GM18858 (cell line): ENCODE measurements around the gene SGIP1.
A peak's percentile ranks its signal among the peaks of the same experiment; 100 is the strongest.

ENCODE experiments used
- ATAC-seq: cut with Tn5 transposase; IDR thresholded peaks from one replicate; pipeline ENCODE4 v1.9.1; 2021; ENCODE audit not compliant: unreplicated experiment

SGIP1 gene

DNA sequence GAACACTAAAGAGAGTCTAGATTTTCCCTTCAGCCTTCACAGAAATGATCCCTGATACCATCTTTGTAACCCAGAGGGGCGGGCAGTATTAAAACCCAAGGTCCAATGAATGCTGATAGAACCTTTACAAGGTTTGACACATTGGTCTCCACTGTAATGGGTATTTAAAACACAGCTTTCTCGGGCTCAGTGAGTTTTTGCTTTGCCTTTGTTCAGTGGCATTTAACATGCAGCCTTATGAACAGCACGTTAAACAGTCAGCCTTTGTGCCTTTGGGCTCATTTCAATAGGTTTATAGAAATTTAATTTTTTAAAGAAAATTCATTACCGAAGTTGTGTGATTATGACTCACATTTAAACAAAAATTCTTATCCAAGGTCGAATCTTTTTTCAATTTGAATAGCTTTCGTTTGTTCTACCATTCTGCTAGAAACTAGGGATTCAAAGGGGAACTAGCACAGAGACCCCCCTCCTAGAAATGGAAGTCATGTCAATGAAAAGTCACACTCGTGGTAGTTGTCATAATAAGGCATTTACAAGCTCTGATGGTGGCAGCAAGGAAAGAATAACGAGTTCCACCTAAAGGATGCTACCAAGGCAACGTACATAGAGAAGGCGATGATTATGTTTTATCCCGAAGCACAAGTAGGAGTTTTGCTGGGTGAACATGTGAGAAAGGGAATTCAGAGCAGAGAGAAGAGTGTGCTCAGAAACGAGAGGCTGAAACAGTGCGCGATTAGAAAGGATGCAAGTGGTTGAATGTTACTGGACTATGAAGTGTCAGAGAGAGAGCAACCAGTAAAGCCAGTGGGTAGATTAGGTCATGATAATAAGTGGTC, 66.2 kb downstream of the SGIP1 start:
- ATAC-seq: no peak

DNA sequence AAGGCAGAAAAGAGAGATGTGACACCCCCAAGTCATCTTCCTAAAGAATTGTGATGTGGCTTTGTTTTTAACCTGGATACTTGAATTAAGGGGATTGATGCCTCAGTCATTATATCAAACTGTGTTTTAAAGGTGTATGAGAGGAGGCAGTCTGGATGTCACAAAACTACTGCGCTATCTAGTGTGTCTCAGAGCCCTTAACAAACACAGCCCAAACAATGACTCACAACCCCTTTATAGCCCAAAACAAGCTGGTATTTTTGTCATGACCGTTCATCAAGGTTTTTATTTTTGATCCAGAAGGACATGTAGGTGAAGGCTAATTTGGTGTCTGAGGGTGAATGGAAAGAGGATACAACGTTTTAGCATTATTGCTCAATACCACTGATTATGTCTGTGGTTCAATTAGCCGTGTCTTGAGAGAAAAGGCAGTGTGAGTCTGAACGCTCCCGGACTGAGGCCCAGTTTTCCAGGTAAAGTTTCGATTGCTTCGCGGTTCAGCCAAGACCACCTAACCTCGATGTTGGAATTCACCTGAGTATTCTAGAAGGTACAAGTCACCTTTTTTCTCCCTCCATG, 71.6 kb downstream of the SGIP1 start:
- no peak for ATAC-seq

DNA sequence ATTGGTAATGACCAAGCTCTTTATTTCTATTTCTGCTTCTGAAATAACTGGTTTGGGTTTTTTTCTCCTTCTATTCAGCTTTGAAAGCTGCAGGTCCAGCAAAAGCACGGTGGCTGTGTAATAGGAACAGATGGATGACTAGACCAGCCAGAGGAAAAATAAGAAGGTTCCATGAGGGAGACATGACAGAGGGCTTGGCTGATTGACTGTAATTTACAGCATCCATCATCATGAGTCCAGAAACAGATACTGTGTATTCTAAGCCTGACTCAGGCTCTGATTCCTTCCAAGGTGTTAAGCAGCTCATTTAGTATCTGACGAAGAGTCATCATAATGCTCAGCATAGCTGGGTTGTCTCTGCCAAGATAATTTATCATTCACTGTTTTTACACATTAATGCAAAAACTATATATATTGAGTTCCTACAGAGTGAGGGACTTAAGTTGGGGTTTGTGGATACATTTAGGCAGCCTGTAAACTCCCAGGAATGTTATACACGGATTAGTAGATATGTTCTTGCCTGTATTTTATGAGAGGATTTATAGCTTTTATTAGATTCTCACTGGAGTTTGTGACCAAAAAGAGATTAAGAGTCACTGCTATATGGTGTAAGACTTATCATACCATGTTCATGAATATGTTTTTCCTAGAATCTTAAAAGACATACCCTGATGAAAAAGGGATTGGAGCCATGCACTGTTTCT, 72.6 kb downstream of the SGIP1 start:
- no peak for ATAC-seq

DNA sequence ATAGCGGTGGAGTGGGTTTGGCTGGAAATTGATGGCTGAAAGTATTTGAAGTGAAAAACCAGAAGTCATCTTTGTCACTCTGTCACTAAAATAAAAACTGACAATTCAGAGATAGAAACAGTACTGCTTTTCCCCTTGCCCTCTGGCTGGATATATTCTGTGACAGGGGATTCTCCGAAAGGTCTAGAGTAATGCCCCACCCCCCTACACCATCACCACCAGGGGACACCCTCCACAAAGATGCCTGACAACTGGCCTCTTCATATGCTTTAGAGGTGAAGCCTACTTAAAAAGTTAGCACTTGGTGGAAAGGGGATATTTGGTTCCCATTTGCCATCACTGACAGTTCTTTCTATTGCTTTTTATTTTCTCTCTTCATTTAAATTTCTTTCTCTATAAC, 73.5 kb downstream of the SGIP1 start:
- no peak for ATAC-seq

GRCh38 chr1:66613187-66613586, 79.2 kb downstream of the SGIP1 start:
- ATAC-seq: no peak

- no peak for ATAC-seq
Measured at GRCh38 chr1:66617362-66618184, 83.6 kb downstream of the SGIP1 start.

DNA sequence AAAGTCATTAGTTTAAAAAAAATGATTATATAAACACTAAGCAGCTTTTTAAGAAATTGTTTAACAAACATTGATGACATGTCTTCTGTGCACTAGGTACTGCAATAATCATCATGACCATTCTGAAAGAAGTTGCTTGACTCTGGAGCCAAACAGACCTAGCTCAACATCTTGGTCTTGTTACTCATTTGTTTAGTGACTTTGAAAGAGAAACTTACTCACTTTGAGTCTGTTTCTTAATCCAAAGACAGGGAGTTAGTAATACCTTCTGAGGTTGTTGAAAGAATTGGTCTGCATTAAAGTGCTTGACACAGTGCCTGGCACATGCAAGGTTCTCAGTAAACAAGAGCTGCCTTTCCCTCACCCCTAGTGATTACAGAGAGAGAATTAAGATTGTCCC, 84.4 kb downstream of the SGIP1 start:
- ATAC-seq: no peak

DNA sequence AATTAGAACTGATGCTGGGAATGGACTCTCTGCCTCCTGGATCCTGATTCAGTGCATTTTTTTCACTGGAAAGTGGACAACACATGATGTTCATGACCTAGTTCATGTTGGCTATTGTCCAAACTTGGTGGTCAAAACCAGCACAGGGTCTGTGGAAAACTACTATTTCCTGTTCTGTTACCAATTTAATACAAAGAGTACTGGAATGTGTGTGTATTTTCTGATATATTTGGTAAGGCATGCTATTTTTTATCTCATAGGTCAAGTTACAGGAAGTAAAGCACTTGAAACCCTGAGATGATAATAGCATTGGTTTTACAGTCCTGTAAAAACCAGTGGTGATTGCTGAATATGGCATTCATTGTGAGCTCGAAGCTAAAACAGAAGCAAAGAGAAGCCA, 89.9 kb downstream of the SGIP1 start:
- ATAC-seq: no peak

DNA sequence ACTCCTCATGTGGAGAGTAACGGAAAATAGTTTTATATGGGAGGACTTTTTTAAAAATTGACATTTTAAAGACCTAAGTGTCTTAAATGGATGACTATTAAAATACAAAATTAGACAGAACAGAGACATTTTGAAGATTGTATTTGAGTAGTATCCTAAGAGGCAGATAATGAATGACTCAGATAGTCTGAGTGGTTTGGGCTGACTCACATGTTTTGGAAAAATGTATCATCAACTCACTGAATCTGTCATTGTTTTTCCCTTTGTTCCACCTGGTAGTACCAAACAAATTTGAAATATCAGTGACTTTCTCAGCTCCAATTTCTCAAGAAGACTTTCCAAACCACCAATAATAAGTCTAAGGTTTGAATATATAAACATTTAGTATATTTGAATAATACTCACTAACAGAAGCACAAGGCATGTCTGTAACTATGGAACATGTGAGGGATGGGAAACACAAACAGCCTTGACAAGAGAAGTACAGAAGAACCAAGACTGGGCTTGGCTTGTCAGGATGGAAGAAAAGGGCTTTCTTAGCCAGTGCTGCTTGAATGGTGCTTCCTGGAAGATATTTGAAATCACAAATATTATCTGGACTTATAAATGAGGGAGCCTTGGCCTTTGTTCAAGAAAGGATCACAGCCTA, 90.6 kb downstream of the SGIP1 start:
- ATAC-seq: no peak

GRCh38 chr1:66626261-66626660, 92.3 kb downstream of the SGIP1 start:
- ATAC-seq: no peak

DNA sequence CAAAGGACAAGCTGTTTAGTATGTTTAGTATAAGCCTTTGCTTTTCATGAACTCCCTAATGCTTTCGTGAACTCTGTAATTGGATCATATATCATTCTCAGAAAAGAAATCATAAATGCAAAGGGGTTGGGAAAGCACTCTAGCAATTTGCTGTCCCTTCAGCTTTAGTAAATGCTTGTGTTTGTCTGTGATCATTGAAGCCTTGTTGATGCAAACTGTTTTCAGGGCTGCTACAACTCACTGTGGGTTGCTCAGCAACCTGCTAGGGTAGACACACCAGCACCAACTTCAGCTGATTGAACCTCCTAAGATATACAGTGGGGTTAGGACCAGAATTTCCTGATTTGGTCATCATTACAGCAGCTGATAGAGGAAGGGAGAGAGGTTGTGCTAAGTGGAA, 95.0 kb downstream of the SGIP1 start:
- ATAC-seq: no peak

GRCh38 chr1:66633159-66633558, 99.2 kb downstream of the SGIP1 start:
- no peak for ATAC-seq

GRCh38 chr1:66637146-66637545, 103.2 kb downstream of the SGIP1 start:
- no peak for ATAC-seq

- ATAC-seq: no peak
Measured at GRCh38 chr1:66641891-66642473, 108.0 kb downstream of the SGIP1 start.

DNA sequence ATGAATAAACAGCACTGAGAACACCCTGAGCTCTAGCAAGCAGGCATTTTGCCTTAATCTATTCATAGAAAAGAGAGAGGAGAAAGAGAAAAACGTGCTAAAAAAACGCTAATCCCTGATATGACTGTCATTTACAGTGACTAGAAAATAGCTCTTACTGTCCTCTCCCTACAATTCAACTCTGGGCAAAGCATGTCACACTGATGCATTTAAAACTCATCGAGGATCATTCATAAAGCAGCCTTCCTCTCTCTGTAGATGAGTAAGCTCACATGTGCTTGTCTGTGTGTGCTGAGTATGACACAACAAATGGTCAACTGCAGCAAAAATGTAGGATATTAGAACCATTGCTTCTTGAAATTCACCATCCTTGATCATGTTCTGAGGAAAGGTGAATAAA, 109.0 kb downstream of the SGIP1 start:
- no peak for ATAC-seq

DNA sequence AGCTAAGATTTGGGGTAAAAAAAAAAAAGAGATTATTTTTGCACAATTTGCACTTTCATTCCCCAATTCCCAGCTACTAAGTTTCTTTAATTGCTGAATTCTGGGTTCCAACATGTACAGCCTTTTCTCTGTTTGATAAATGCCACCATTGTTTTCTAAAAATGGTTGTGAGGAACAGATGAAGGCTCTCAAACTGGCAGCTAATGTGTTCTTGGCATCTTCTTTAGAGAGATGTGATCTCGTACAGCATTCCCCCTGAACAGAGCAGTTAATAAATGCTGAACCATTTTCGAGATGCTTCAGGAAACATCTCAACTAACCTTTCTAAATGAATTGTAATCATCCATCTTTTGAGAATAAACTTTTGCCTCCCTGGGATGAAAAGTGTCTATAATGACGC, 110.4 kb downstream of the SGIP1 start:
- no peak for ATAC-seq

DNA sequence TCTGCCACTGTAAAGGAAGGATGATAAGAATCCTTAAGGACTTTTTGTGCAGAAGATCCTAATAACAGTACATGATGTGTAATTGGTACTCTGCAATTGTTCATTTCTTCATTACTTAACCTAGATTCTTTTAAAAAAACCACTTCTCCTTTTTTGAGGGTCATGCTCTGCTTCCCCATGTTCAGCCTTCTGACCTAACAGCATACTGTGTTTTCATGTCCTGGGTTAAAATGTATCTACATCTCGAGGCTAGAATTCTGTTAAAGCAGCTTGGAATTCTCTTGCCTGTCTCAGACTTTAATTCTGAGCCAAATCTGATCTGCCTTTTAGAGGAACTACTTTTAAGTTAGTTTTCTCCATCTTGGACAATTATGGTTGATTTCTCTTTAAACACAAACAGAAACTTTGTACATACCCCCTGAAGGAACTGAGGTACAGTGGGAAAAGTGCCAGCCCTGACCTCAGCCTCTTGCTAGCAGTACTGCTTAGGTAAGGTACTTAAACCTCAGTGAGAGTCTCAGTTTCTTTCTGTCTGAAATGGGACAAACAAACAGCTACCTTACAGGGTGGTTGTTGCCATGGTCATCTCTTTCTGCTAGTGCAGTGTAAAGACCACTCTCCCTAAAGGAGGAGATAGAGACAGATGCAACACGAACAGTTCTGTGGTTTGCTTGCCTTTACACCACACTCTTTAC, 115.1 kb downstream of the SGIP1 start:
- peak; percentile 80 for ATAC-seq

DNA sequence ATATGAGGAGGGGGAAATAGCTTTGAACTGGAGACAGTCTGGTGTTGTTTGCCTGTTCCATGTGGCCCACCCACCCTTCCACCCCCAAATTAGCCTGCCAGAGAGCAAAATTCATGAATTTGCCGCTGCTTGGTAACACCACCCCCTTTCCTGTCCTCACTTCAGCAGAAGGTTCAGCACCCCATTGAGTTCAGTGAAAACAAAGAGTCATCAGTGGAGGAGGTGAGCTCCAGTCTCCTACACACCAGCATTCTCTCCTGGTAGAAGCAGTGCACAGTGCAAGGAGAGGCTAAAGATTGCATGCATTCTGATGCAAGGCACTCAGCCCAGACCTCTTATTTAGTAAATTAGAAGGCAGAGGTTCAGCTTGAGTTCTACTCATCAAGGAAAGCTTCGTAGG, 118.6 kb downstream of the SGIP1 start:
- ATAC-seq: no peak

DNA sequence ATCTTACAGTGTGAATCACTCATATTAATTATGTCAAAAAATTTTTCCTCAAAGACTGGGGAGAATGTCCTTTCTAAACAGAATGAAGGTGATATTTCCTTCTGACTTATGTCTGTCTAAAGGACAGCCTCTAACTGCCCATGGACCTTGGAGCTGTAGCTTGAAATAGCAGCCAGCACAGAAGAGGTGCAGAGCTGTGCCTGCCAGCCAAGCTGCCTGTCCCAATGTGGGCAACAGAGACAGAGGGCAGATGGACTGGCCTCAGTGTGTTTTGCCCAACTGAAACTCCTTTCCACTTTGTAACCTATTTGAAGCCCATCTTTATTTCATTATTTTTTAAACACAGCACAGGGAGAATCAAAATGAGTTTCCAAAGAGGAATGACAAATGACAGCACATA, 120.7 kb downstream of the SGIP1 start:
- no peak for ATAC-seq

GRCh38 chr1:66671455-66671854, 137.5 kb downstream of the SGIP1 start:
- no peak for ATAC-seq
